Psoas muscle (tissue), 8 donors: ENCODE data around the gene DNAH8. TPM values are rescaled to one million over a fixed set of nuclear protein-coding genes. Genes with fewer than 3 reads are reported as not detected.

Experiments used
- ATAC-seq, 4 donors: fragments of 200-7000 bp; cut with Tn5 transposase; one replicate each; pipeline ENCODE4 v1.9.1; 2020; ENCODE audit warnings: moderate library complexity in 3 of 4, mild to moderate bottlenecking in 2 of 4
- DNase-seq, 2 donors: peaks; one replicate each; pipeline ENCODE4 v3.0.0-alpha.2; 2020
- H3K27ac ChIP-seq: fragments of 200-600 bp; one replicate; pipeline ENCODE4 v1.8.0; 2022
- H3K27me3 ChIP-seq, 3 donors: fragments of 200-600 bp in 1 of 3; one replicate each; pipeline versions ENCODE4 v1.6.1 to v1.8.0; 2013 to 2022; ENCODE audit warnings: low read length in 2 of 3, mild to moderate bottlenecking in 2 of 3, moderate library complexity in 1 of 3; ENCODE audit not compliant: insufficient read depth in 3 of 3
- H3K36me3 ChIP-seq, 2 donors: fragments of 200-600 bp in 1 of 2; one replicate each; pipeline versions ENCODE4 v1.6.1 to v1.8.0; 2013 to 2022; ENCODE audit warnings: low read depth in 1 of 2, mild to moderate bottlenecking in 1 of 2, moderate library complexity in 1 of 2; ENCODE audit not compliant: insufficient read depth in 1 of 2
- H3K4me1 ChIP-seq: fragments of 200-600 bp; one replicate; pipeline ENCODE4 v1.8.0; 2022
- H3K4me3 ChIP-seq: fragments of 200-600 bp; one replicate; pipeline ENCODE4 v1.8.0; 2022; ENCODE audit warnings: mild to moderate bottlenecking
- H3K9me3 ChIP-seq: fragments of 200-600 bp; one replicate; pipeline ENCODE4 v1.8.0; 2022
- WGBS, 3 donors: extraction: QIAGEN DNeasy Blood & Tissue Kit; methylation state at CpG; one replicate each; pipeline versions ENCODE4 v1.1.6 to v1.1.7; 2013; 5-methylcytosine and 5-hydroxymethylcytosine counted together
- intact Hi-C, 2 donors: fragments of 100-400 bp; cut with DNase I; formaldehyde crosslinking; loops; one replicate each; pipeline versions ENCODE4 v1.11.0 to v1.14.2; 2022
- polyA plus RNA-seq, 3 donors: library from polyadenylated mRNA; stranded (reverse); fragments of 200-250 nt; gene quantifications; one replicate each; pipeline ENCODE4 v1.2.3, GENCODE V29; 2013
- total RNA-seq, 4 donors: library from RNA; stranded (reverse); fragmentation: NEBNext Ultra II Directional in 2 of 4; extraction: Animal tissue kit (Norgen Biotek cat#: 25700) in 2 of 4; gene quantifications; one replicate each; pipeline versions ENCODE4 v1.2.1 to v1.2.4, GENCODE V29; 2021 to 2023
- TF ChIP-seq, protein P1 (sequence below): fragments of 200-600 bp; IDR thresholded peaks from one replicate; pipeline ENCODE4 v1.8.0; 2022; ENCODE audit warnings: antibody characterized with exemption
- donor health status: healthy with polysubstance abuse.
- donor health status: DM: no; HTN: no; CAD: no; lungs with moderate emphysema.
- donor health status: Bipolar disorder and iron deficiency.
- donor health status: healthy.
- donor health status: DM: yes; HTN: yes; CAD: no.
- donor health status: DM: no; HTN: no; CAD: no.
- donor health status: DM: no; HTN: no; CAD: no.
- donor health status: DM: yes; HTN: yes; CAD: no.

DNAH8 gene
- total and polyA plus RNA-seq, 7 donors: 0.02 TPM; not detected in 6

- TF ChIP-seq, protein P1, sequence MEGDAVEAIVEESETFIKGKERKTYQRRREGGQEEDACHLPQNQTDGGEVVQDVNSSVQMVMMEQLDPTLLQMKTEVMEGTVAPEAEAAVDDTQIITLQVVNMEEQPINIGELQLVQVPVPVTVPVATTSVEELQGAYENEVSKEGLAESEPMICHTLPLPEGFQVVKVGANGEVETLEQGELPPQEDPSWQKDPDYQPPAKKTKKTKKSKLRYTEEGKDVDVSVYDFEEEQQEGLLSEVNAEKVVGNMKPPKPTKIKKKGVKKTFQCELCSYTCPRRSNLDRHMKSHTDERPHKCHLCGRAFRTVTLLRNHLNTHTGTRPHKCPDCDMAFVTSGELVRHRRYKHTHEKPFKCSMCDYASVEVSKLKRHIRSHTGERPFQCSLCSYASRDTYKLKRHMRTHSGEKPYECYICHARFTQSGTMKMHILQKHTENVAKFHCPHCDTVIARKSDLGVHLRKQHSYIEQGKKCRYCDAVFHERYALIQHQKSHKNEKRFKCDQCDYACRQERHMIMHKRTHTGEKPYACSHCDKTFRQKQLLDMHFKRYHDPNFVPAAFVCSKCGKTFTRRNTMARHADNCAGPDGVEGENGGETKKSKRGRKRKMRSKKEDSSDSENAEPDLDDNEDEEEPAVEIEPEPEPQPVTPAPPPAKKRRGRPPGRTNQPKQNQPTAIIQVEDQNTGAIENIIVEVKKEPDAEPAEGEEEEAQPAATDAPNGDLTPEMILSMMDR: no peak
- no peaks in the 10 kb centered on the region for H3K4me1 ChIP-seq
- ATAC-seq (no peak), DNase-seq (no peak)
- no peaks in the 10 kb centered on the region for H3K36me3 ChIP-seq
- H3K9me3 ChIP-seq: no peaks in the 10 kb centered on the region
- H3K27me3 ChIP-seq: no peaks in the 10 kb centered on the region
- H3K4me3 ChIP-seq: no peak overlapping the region
- intact Hi-C loops: no loop called here
- WGBS, 3 donors: 94 to 95% (median 94%) methylated on average over 9 of the region's 9 CpGs
- no peak overlapping the region for H3K27ac ChIP-seq
Measured at GRCh38 chr6:39072830-39073229, 357.7 kb downstream of the DNAH8 start.

DNA sequence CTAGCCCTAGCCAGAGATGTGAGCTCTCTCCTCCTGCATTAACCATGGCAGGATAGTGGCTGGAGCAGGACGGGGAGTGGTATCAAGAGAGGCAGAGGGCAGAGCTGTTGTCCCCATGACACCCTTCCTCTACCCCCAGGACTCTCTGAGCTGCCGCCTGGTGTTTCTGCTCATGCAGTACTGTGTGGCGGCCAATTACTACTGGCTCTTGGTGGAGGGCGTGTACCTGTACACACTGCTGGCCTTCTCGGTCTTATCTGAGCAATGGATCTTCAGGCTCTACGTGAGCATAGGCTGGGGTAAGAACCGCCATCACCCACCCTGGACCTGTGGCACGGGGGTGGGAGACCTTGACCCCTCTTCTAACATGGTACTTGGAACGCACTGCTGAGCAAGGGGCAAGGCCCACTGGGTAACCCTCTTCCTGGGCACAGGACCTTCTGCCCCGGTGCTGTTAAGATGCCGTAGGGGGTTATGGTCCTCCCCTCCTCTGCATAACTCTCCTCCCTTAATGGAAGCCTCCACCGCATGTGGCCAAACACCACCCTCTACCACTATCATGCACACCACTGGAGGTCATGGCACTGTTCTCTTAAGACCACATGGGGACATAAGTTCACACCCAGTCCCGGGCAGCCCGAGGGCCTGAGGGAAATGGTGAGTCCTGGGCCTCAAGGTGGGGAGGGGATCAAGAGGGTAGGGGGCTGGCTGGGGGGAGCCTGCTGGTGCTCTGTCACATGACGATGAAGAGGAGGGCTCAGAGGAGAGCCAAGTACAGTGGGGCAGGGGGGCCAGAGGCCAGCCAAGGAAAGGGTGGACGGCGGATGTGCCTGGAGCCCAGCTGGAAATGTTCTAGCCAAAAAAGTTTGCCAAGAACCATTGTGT, 358.6 kb downstream of the DNAH8 start:
- Histone ChIP-seq H3K4me1 (no peaks in the 10 kb centered on the region), H3K27me3 (no peaks in the 10 kb centered on the region), H3K9me3 (no peaks in the 10 kb centered on the region), H3K36me3 (no peaks in the 10 kb centered on the region), H3K27ac (no peak overlapping the region), H3K4me3 (no peak overlapping the region)
- ATAC-seq (no peak), DNase-seq (no peak)
- WGBS, 3 donors: 74 to 86% (median 81%) methylated on average over 17 of the region's 17 CpGs
- TF ChIP-seq, protein P1: no peak
- intact Hi-C loops: no loop called here

DNA sequence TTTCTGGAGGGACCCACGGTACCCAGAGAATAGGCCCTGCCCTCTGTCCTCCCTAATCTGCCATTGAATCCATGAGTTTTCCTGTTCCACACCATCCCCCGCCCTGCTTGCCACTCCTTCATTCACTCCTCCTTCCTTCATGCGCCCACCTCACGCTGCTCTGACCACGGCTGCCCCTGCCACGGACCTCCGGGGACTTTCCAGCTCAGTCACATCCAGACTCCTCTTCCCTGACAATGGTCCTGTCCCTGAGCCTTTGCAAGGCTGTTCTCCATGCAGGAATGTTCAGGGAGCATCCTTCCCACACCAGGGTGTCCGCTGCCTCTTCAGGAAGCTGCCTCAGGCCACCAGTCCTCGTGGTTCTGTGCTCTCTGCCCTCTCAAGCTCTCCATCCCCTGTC, 359.4 kb downstream of the DNAH8 start:
- no peak for ATAC-seq
- intact Hi-C loops: no loop called here
- no peaks in the 10 kb centered on the region for H3K4me1 ChIP-seq
- TF ChIP-seq, protein P1: no peak
- H3K27ac ChIP-seq: no peak overlapping the region
- no peaks in the 10 kb centered on the region for H3K9me3 ChIP-seq
- H3K4me3 ChIP-seq: no peak overlapping the region
- no peaks in the 10 kb centered on the region for H3K27me3 ChIP-seq
- 68 to 81% (median 69%) methylated on average over 9 of the region's 9 CpGs for WGBS, 3 donors
- H3K36me3 ChIP-seq: no peaks in the 10 kb centered on the region
- DNase-seq: no peak

GRCh38 chr6:39075010-39075686, 360.0 kb downstream of the DNAH8 start:
- Histone ChIP-seq H3K4me1 (no peaks in the 10 kb centered on the region), H3K4me3 (no peak overlapping the region), H3K27me3 (no peaks in the 10 kb centered on the region), H3K9me3 (no peaks in the 10 kb centered on the region), H3K27ac (no peak overlapping the region), H3K36me3 (no peaks in the 10 kb centered on the region)
- intact Hi-C loops: no loop called here
- DNase-seq (no peak), ATAC-seq (no peak)
- TF ChIP-seq, protein P1: no peak
- WGBS, 3 donors: 68 to 72% (median 69%) methylated on average over 12 of the region's 12 CpGs
